ENCODE measurements around the gene ACVR2A. TPM values are rescaled to one million over a fixed set of nuclear protein-coding genes. Genes with fewer than 3 reads are reported as not detected.

The ACVR2A gene
- total and polyA plus RNA-seq, 12 donors: 4.7 to 28.1 (median 8.5) TPM

GRCh38 chr2:147808520-147808919 lies 36.3 kb upstream of the ACVR2A start:
- Histone ChIP-seq H3K4me3 (no peak overlapping the region), H3K36me3 (replicated peaks in 1 of 2) (no peaks in the 10 kb centered on the region), H3K27me3 (no peaks in the 10 kb centered on the region), H3K9me3 (replicated peaks in 1 of 3) (no peaks in the 10 kb centered on the region), H3K4me1 (replicated peaks in 1 of 2) (no peaks in the 10 kb centered on the region), H3K27ac (no peak overlapping the region)
- TF ChIP-seq, protein P1, sequence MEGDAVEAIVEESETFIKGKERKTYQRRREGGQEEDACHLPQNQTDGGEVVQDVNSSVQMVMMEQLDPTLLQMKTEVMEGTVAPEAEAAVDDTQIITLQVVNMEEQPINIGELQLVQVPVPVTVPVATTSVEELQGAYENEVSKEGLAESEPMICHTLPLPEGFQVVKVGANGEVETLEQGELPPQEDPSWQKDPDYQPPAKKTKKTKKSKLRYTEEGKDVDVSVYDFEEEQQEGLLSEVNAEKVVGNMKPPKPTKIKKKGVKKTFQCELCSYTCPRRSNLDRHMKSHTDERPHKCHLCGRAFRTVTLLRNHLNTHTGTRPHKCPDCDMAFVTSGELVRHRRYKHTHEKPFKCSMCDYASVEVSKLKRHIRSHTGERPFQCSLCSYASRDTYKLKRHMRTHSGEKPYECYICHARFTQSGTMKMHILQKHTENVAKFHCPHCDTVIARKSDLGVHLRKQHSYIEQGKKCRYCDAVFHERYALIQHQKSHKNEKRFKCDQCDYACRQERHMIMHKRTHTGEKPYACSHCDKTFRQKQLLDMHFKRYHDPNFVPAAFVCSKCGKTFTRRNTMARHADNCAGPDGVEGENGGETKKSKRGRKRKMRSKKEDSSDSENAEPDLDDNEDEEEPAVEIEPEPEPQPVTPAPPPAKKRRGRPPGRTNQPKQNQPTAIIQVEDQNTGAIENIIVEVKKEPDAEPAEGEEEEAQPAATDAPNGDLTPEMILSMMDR (IDR thresholded peaks at IDR 0.05): no peak
- TF ChIP-seq POLR2A (IDR thresholded peaks at IDR 0.05): no peak
- intact Hi-C loops (cut with DNase I): no loop called here
- 64 to 85% (median 71%) methylated on average over 4 of the region's 4 CpGs for WGBS, 4 donors
- no peak for DNase-seq

- Histone ChIP-seq H3K36me3 (replicated peaks in 1 of 2) (no peaks in the 10 kb centered on the region), H3K4me3 (no peak overlapping the region), H3K9me3 (replicated peaks in 1 of 3) (no peaks in the 10 kb centered on the region), H3K4me1 (replicated peaks in 1 of 2) (no peaks in the 10 kb centered on the region), H3K27ac (no peak overlapping the region), H3K27me3 (no peaks in the 10 kb centered on the region)
- TF ChIP-seq, protein P1 (IDR thresholded peaks at IDR 0.05): no peak
- no peak for TF ChIP-seq POLR2A (IDR thresholded peaks at IDR 0.05)
- intact Hi-C loops (cut with DNase I): no loop called here
- DNase-seq: no peak
Observed at GRCh38 chr2:147810883-147811765, 33.7 kb upstream of the ACVR2A start.

GRCh38 chr2:147818741-147819140 lies 26.1 kb upstream of the ACVR2A start:
- Histone ChIP-seq H3K4me1 (replicated peaks in 1 of 2) (no peaks in the 10 kb centered on the region), H3K36me3 (replicated peaks in 1 of 2) (no peaks in the 10 kb centered on the region), H3K27ac (no peak overlapping the region), H3K4me3 (no peak overlapping the region), H3K9me3 (replicated peaks in 1 of 3) (no peaks in the 10 kb centered on the region), H3K27me3 (no peaks in the 10 kb centered on the region)
- intact Hi-C loops (cut with DNase I): no loop called here
- DNase-seq: no peak
- TF ChIP-seq POLR2A (IDR thresholded peaks at IDR 0.05): no peak
- TF ChIP-seq, protein P1 (IDR thresholded peaks at IDR 0.05): no peak
- WGBS, 4 donors: 71 to 91% (median 79%) methylated on average over 1 of the region's 1 CpG

DNA sequence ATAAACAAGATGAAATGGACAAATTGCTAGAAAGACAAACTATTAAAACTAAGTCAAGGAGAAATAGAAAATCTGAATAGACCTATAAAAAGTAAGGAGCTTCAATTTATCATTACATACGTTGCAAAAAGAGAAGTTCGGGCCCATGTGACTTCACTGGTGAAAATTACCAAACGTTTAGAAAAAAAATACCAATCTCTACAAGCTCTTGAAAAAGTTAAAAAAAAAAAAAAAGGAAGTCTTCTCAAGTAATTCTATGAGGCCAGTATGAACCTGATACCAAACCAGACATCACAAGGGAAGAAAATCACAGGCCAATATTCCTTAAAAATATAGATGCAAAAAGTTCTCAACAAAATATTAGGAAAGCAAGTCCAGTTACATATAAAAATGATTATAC lies 20.2 kb upstream of the ACVR2A start:
- no peak overlapping the region for H3K27ac ChIP-seq
- H3K9me3 ChIP-seq (replicated peaks in 1 of 3): no peaks in the 10 kb centered on the region
- DNase-seq: no peak
- H3K27me3 ChIP-seq: no peaks in the 10 kb centered on the region
- intact Hi-C loops (cut with DNase I): no loop called here
- H3K36me3 ChIP-seq (replicated peaks in 1 of 2): no peaks in the 10 kb centered on the region
- no peaks in the 10 kb centered on the region for H3K4me1 ChIP-seq (replicated peaks in 1 of 2)
- TF ChIP-seq, protein P1 (IDR thresholded peaks at IDR 0.05): no peak
- TF ChIP-seq POLR2A (IDR thresholded peaks at IDR 0.05): no peak
- no peak overlapping the region for H3K4me3 ChIP-seq
- 46 to 65% (median 52%) methylated on average over 3 of the region's 3 CpGs for WGBS, 4 donors
